HCT116 (cell line): Measurements from ENCODE around the gene MICALL1.

Experiments used
- ELF1 ChIP-seq: IDR thresholded peaks from 2 replicates; pipeline ENCODE4 v1.6.1; 2012; ENCODE audit warnings: low read depth, borderline replicate concordance
- ZNF274 ChIP-seq: fragments of 200-500 bp; sonication (Bioruptor generic); IDR thresholded peaks from 2 replicates; pipeline ENCODE4 v1.6.1; 2014; ENCODE audit warnings: mild to moderate bottlenecking, low read depth, low read length, inconsistent platforms

- TF ChIP-seq ZNF274 (no peak), ELF1 (peak; percentile 67; the same call in 1 of the 2 replicates)
These were observed 47.5 kb downstream of the MICALL1 start, which contains the start of the genes C22orf23 and POLR2F for GRCh38 chr22:37953437-37954179.
